CD14-positive monocyte (primary cell): ENCODE data around the gene DUSP16. TPM values are rescaled to one million over a fixed set of nuclear protein-coding genes. Genes with fewer than 3 reads are reported as not detected.
A peak's percentile ranks its signal among the peaks of the same experiment; 100 is the strongest.

Source experiments
- DNase-seq, 3 donors: peaks; one replicate each; pipeline ENCODE4 v3.0.0-alpha.2; 2011 to 2022
- H2AFZ ChIP-seq: 2 replicates; pipeline ENCODE4 v1.6.0; 2012; ENCODE audit warnings: mild to moderate bottlenecking, low read depth, low read length, inconsistent platforms; ENCODE audit not compliant: insufficient read depth, poor library complexity, severe bottlenecking
- H3K27ac ChIP-seq, 2 donors: 1 replicate in 1 of 2; 2 replicates in 1 of 2; pipeline ENCODE4 v1.5.1; 2012 to 2013; ENCODE audit warnings: low read length in 2 of 2, control low read depth in 1 of 2, inconsistent platforms in 1 of 2, low read depth in 1 of 2, mild to moderate bottlenecking in 1 of 2
- H3K27me3 ChIP-seq, 2 donors: one replicate each; pipeline versions ENCODE4 v1.6.0 to v1.6.1; 2011 to 2013; ENCODE audit warnings: low read length in 2 of 2; ENCODE audit not compliant: control insufficient read depth in 2 of 2, insufficient read depth in 2 of 2
- H3K36me3 ChIP-seq, 2 donors: replicated peaks in 1 of 2; 1 replicate in 1 of 2; 2 replicates in 1 of 2; pipeline versions ENCODE4 v1.5.1 to v1.6.1; 2012 to 2013; ENCODE audit warnings: low read length in 2 of 2, control low read depth in 1 of 2, inconsistent platforms in 1 of 2, mild to moderate bottlenecking in 1 of 2; ENCODE audit not compliant: insufficient read depth in 2 of 2, control insufficient read depth in 1 of 2
- H3K4me1 ChIP-seq, 2 donors: 1 replicate in 1 of 2; 2 replicates in 1 of 2; pipeline versions ENCODE4 v1.5.1 to v1.6.1; 2012 to 2013; ENCODE audit warnings: low read length in 2 of 2, control low read depth in 1 of 2, inconsistent platforms in 1 of 2, mild to moderate bottlenecking in 1 of 2, moderate library complexity in 1 of 2; ENCODE audit not compliant: insufficient read depth in 2 of 2, control insufficient read depth in 1 of 2
- H3K4me2 ChIP-seq: replicated peaks from 2 replicates; pipeline ENCODE3; 2012; ENCODE audit warnings: low read length, moderate library complexity, mild to moderate bottlenecking; ENCODE audit not compliant: poor library complexity, severe bottlenecking; ENCODE audit errors: extremely low read depth
- H3K4me3 ChIP-seq, 3 experiments: fragments of 200-600 bp in 1 of 3; sonication (generic) in 1 of 3; replicated peaks in 1 of 3; 1 replicate in 2 of 3; 2 replicates in 1 of 3; pipeline ENCODE4 v1.5.1; 2011 to 2013; ENCODE audit warnings: low read length in 3 of 3, mild to moderate bottlenecking in 3 of 3, control low read depth in 2 of 3, low read depth in 2 of 3, inconsistent platforms in 1 of 3, moderate library complexity in 1 of 3
- H3K79me2 ChIP-seq: 2 replicates; pipeline ENCODE4 v1.6.0; 2012; ENCODE audit warnings: mild to moderate bottlenecking, control low read depth, inconsistent platforms, low read length, moderate library complexity; ENCODE audit not compliant: insufficient read depth
- H3K9ac ChIP-seq: 2 replicates; pipeline ENCODE4 v1.6.0; 2017; ENCODE audit warnings: low read length, mild to moderate bottlenecking; ENCODE audit not compliant: insufficient read depth, poor library complexity, severe bottlenecking
- H3K9me3 ChIP-seq, 2 donors: replicated peaks in 1 of 2; 1 replicate in 1 of 2; 2 replicates in 1 of 2; pipeline versions ENCODE4 v1.5.1 to v1.6.1; 2012 to 2013; ENCODE audit warnings: low read length in 2 of 2, control low read depth in 1 of 2; ENCODE audit not compliant: control insufficient read depth in 1 of 2, insufficient read depth in 1 of 2
- H4K20me1 ChIP-seq: 2 replicates; pipeline ENCODE4 v1.6.0; 2012; ENCODE audit warnings: mild to moderate bottlenecking, low read length, control low read depth, moderate library complexity; ENCODE audit not compliant: insufficient read depth
- H3K27ac Mint-ChIP-seq, 7 donors: one replicate each; pipeline ENCODE4 v1.8.0; 2020; ENCODE audit warnings: mild to moderate bottlenecking in 7 of 7, mixed read lengths in 7 of 7, moderate library complexity in 6 of 7, inconsistent platforms in 2 of 7
- H3K27me3 Mint-ChIP-seq, 3 donors: one replicate each; pipeline ENCODE4 v1.8.0; 2021 to 2022; ENCODE audit warnings: low read depth in 3 of 3, mild to moderate bottlenecking in 3 of 3, mixed read lengths in 3 of 3, moderate library complexity in 3 of 3, inconsistent platforms in 1 of 3
- H3K36me3 Mint-ChIP-seq, 2 donors: one replicate each; pipeline ENCODE4 v1.8.0; 2020; ENCODE audit warnings: mixed read lengths in 2 of 2, inconsistent platforms in 1 of 2, mild to moderate bottlenecking in 1 of 2
- H3K4me1 Mint-ChIP-seq: one replicate; pipeline ENCODE4 v1.8.0; 2020; ENCODE audit warnings: mild to moderate bottlenecking, mixed read lengths
- H3K4me3 Mint-ChIP-seq, 2 donors: one replicate each; pipeline ENCODE4 v1.8.0; 2020; ENCODE audit warnings: mild to moderate bottlenecking in 2 of 2, mixed read lengths in 2 of 2, moderate library complexity in 1 of 2
- H3K9me3 Mint-ChIP-seq, 7 donors: one replicate each; pipeline ENCODE4 v1.8.0; 2020 to 2022; ENCODE audit warnings: mixed read lengths in 7 of 7, mild to moderate bottlenecking in 6 of 7, moderate library complexity in 6 of 7, inconsistent platforms in 2 of 7
- WGBS: methylation state at CpG from one replicate; pipeline ENCODE4 v1.1.5; 2013; ENCODE audit warnings: missing lambda C conversion rate; ENCODE audit not compliant: insufficient coverage; 5-methylcytosine and 5-hydroxymethylcytosine counted together
- intact Hi-C, 2 donors: fragments of 100-400 bp; cut with micrococcal nuclease; formaldehyde crosslinking; loops; one replicate each; pipeline versions ENCODE4 v1.15.0 to v1.15.1; 2023
- polyA plus RNA-seq, 3 donors: library from polyadenylated mRNA; depleted of rRNA in 1 of 3; unstranded in 2 of 3; stranded (reverse) in 1 of 3; fragments of 300-500 nt in 2 of 3; fragments of >200 nt in 1 of 3; fragmentation: Illumina TruSeq in 2 of 3; gene quantifications; 1 replicate in 2 of 3; 2 replicates in 1 of 3; pipeline ENCODE4 v1.2.3, GENCODE V29; 2012 to 2021
- TF ChIP-seq, protein P1 (sequence below): fragments of 200-600 bp; IDR thresholded peaks from one replicate; pipeline ENCODE4 v1.8.0; 2022; ENCODE audit warnings: antibody characterized with exemption, mild to moderate bottlenecking

DUSP16 gene
- polyA plus RNA-seq, 3 donors, result 0.04 to 0.46 (median 0.27) TPM

DNA sequence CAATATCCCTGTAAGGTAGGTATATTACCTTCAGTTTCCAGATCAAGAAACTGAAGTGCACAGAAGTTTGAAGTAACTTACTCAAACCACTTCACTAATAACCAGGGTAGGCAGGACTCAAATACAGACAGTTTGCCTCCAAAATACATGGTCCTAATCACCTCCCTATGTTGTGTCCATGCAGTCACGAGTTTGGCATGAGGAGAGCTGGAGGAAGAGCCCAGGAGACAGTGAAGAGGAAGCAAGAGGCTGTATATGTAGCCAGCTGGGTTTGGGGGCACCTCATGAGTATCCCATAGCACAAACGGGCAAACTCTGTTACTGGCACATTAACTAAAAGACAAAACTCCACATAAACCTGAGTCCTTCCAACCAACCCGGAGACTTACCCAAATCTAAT, 79.2 kb downstream of the DUSP16 start:
- H3K27ac Mint-ChIP-seq, result peak overlapping the region in 1 of 7 donors; percentile 18
- no peaks in the 10 kb centered on the region for H3K9me3 Mint-ChIP-seq
- Histone ChIP-seq H4K20me1 (no peaks in the 10 kb centered on the region), H3K36me3 (peaks cover 0 to 7% of the 10 kb centered on the region in 2 donors), H3K4me2 (no peak overlapping the region), H3K9me3 (no peaks in the 10 kb centered on the region), H3K4me1 (peaks cover 2 to 4% of the 10 kb centered on the region in 2 donors), H3K4me3 (no peak overlapping the region), H2AFZ (no peak overlapping the region), H3K9ac (no peak overlapping the region), H3K79me2 (no peaks in the 10 kb centered on the region), H3K27me3 (no peaks in the 10 kb centered on the region), H3K27ac (no peak overlapping the region)
- TF ChIP-seq, protein P1, sequence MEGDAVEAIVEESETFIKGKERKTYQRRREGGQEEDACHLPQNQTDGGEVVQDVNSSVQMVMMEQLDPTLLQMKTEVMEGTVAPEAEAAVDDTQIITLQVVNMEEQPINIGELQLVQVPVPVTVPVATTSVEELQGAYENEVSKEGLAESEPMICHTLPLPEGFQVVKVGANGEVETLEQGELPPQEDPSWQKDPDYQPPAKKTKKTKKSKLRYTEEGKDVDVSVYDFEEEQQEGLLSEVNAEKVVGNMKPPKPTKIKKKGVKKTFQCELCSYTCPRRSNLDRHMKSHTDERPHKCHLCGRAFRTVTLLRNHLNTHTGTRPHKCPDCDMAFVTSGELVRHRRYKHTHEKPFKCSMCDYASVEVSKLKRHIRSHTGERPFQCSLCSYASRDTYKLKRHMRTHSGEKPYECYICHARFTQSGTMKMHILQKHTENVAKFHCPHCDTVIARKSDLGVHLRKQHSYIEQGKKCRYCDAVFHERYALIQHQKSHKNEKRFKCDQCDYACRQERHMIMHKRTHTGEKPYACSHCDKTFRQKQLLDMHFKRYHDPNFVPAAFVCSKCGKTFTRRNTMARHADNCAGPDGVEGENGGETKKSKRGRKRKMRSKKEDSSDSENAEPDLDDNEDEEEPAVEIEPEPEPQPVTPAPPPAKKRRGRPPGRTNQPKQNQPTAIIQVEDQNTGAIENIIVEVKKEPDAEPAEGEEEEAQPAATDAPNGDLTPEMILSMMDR, result no peak
- H3K36me3 Mint-ChIP-seq, result peaks cover 3 to 5% of the 10 kb centered on the region in 2 donors
- DNase-seq, result no peak
- no CpG with 5 or more reads among the region's 3 CpGs for WGBS
- intact Hi-C loops, result no loop called here
- H3K4me1 Mint-ChIP-seq, result peaks cover 6% of the 10 kb centered on the region
- no peak overlapping the region for H3K4me3 Mint-ChIP-seq
- H3K27me3 Mint-ChIP-seq, result no peaks in the 10 kb centered on the region

- peaks cover 3 to 5% of the 10 kb centered on the region in 2 donors for H3K36me3 Mint-ChIP-seq
- H3K4me3 Mint-ChIP-seq, result no peak overlapping the region
- TF ChIP-seq, protein P1, result no peak
- Histone ChIP-seq H4K20me1 (no peaks in the 10 kb centered on the region), H3K36me3 (peaks cover 0 to 7% of the 10 kb centered on the region in 2 donors), H3K9ac (no peak overlapping the region), H3K4me2 (no peak overlapping the region), H3K9me3 (no peaks in the 10 kb centered on the region), H3K4me3 (no peak overlapping the region), H2AFZ (no peak overlapping the region), H3K79me2 (no peaks in the 10 kb centered on the region), H3K27me3 (no peaks in the 10 kb centered on the region), H3K4me1 (peaks cover 2 to 4% of the 10 kb centered on the region in 2 donors), H3K27ac (no peak overlapping the region)
- intact Hi-C loops, result no loop called here
- H3K27me3 Mint-ChIP-seq, result no peaks in the 10 kb centered on the region
- H3K9me3 Mint-ChIP-seq, result no peaks in the 10 kb centered on the region
- peak overlapping the region in 2 of 7 donors; percentile 4 to 7 for H3K27ac Mint-ChIP-seq
- H3K4me1 Mint-ChIP-seq, result peaks cover 6% of the 10 kb centered on the region
- 87% methylated on average over 6 of the region's 6 CpGs for WGBS
- peak; percentile 9 to 37 (median 32) for DNase-seq
Measured at GRCh38 chr12:12482959-12483358, 79.7 kb downstream of the DUSP16 start.
